NOMO-1 treated with DMSO at 0.1 percent for 48 hours (cell line): Measurements from ENCODE around the gene KCNK3.
"Not testable (repeated sequence)": the region's sequence is repeated elsewhere in the genome, so short reads cannot be mapped to it uniquely, and the experiment has no call there.

Experiments
- DNase-seq: peaks from one replicate; lab custom pipeline; 2025; ENCODE audit not compliant: unreplicated experiment; lab: John Stamatoyannopoulos, UW

KCNK3 gene

GRCh38 chr2:26754972-26755670, 62.6 kb downstream of the KCNK3 start:
- no peak for DNase-seq

GRCh38 chr2:26756337-26756736, 63.8 kb downstream of the KCNK3 start:
- DNase-seq = no peak

- DNase-seq = no peak
These were observed 65.6 kb downstream of the KCNK3 start for GRCh38 chr2:26757873-26758789.

- no peak for DNase-seq
These were observed 66.3 kb downstream of the KCNK3 start for GRCh38 chr2:26758790-26759321.

GRCh38 chr2:26759845-26760244, 67.3 kb downstream of the KCNK3 start:
- no peak for DNase-seq

GRCh38 chr2:26760991-26761390, 68.5 kb downstream of the KCNK3 start:
- not testable (repeated sequence) for DNase-seq

GRCh38 chr2:26763019-26763418, 70.5 kb downstream of the KCNK3 start:
- no peak for DNase-seq

- DNase-seq = peak; percentile 67
These were observed 71.8 kb downstream of the KCNK3 start, which contains the start of gene SLC35F6 for GRCh38 chr2:26764078-26764887. Gene SLC35F6, plus strand, starts transcription at chr2:26764284. Its CDS starts 66 bp downstream, at chr2:26764350.

GRCh38 chr2:26764906-26765305, 72.4 kb downstream of the KCNK3 start:
- DNase-seq = no peak

GRCh38 chr2:26765475-26766200, 73.1 kb downstream of the KCNK3 start:
- DNase-seq = no peak

- no peak for DNase-seq
These were observed 74.6 kb downstream of the KCNK3 start for GRCh38 chr2:26767129-26767528.

GRCh38 chr2:26767894-26768487, 75.5 kb downstream of the KCNK3 start:
- DNase-seq = no peak

- DNase-seq = no peak
These were observed 76.2 kb downstream of the KCNK3 start for GRCh38 chr2:26768759-26769088.

GRCh38 chr2:26769089-26769761, 76.7 kb downstream of the KCNK3 start:
- peak; percentile 97 for DNase-seq

- DNase-seq = no peak
These were observed 78.6 kb downstream of the KCNK3 start for GRCh38 chr2:26770986-26771586.

- no peak for DNase-seq
These were observed 79.8 kb downstream of the KCNK3 start for GRCh38 chr2:26772064-26773001.

- DNase-seq = no peak
These were observed 83.8 kb downstream of the KCNK3 start for GRCh38 chr2:26776195-26776800.

- no peak for DNase-seq
These were observed 85.6 kb downstream of the KCNK3 start for GRCh38 chr2:26778098-26778497.
